Choroid plexus epithelial cell (primary cell): Measurements from ENCODE around the gene MRPL58.
A peak's percentile ranks its signal among the peaks of the same experiment; 100 is the strongest.

Source experiments
- DNase-seq: peaks from one replicate; pipeline ENCODE4 v3.0.0-alpha.2; 2010; ENCODE audit warnings: low read depth
- H3K4me3 ChIP-seq: 2 replicates; pipeline ENCODE4 v1.5.1; 2011; ENCODE audit warnings: low read depth, mild to moderate bottlenecking, control low read depth, low read length, moderate library complexity
- TF ChIP-seq, protein P1 (sequence below): conservative IDR thresholded peaks from 2 replicates; pipeline ENCODE4 v1.5.1; 2011; ENCODE audit warnings: low read depth, mild to moderate bottlenecking, control low read depth, inconsistent platforms, low read length, moderate library complexity

MRPL58 gene

DNA sequence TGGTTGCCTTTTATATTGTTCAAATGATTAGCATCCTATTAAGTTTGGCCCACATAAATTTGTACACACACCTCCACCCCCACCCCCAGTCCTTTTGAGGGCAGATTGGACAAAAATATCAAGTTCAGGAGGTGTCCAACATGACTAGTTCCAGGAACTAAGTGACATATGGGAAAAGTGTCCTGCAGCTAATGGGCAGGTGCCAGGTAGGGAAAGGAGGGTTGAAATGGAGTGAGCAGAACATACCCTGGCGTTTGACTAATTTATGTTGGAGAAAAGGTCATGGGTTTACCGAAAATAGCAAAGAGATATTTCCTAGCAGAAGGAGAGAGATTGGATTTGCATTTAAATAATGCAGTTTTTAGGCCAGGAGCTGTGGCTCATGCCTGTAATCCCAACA, 39.5 kb downstream of the MRPL58 start:
- DNase-seq: no peak
- H3K4me3 ChIP-seq: no peak overlapping the region
- TF ChIP-seq, protein P1, sequence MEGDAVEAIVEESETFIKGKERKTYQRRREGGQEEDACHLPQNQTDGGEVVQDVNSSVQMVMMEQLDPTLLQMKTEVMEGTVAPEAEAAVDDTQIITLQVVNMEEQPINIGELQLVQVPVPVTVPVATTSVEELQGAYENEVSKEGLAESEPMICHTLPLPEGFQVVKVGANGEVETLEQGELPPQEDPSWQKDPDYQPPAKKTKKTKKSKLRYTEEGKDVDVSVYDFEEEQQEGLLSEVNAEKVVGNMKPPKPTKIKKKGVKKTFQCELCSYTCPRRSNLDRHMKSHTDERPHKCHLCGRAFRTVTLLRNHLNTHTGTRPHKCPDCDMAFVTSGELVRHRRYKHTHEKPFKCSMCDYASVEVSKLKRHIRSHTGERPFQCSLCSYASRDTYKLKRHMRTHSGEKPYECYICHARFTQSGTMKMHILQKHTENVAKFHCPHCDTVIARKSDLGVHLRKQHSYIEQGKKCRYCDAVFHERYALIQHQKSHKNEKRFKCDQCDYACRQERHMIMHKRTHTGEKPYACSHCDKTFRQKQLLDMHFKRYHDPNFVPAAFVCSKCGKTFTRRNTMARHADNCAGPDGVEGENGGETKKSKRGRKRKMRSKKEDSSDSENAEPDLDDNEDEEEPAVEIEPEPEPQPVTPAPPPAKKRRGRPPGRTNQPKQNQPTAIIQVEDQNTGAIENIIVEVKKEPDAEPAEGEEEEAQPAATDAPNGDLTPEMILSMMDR: no peak

DNA sequence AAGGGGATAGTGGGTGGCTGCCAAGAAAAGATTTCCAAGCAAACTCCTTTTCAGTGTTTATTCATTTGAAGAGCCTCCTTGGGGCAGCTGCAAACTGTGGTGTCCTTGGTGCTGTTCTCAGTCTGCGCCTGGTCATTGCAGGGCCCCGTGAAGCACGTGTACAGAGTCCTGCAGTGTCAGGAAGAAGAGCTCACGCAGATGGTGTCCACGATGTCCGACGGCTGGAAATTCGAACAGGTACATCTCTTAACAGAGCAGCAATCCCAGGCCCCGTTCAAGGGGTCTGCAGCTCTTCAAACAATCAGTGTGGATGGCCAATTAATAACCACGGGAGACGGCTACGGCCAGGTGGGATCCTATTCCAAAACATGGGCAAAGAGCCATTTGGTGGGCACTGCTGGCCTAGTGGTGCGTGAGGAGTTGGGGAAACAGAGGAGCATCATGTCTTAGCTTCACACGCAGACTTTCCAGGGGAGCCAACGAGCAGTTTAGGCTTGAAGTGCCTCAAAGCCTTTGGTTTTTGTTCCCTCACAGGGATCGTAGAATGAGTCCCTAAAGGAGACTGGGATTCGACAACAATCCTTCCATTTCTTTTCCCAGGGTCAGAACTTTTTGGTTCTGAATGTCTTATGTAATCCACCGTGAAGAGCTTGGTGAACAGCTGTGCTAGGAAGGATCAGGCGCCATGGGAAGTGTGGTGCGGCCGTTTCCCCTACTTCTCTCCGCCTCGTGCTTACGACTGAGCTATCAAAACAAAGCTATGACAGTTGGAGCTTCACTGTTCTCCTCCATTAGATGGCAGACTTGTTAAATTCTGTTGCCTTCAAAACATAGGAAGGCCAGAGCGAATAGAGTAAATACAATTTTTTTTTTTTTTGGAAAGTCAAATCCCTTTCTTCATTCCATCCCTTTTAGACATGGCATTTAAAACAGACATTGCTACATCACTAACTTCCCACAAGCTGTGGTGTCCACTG, 47.2 kb downstream of the MRPL58 start:
- TF ChIP-seq, protein P1: peak; percentile 67
- no peak overlapping the region for H3K4me3 ChIP-seq
- DNase-seq: peak; percentile 87

DNA sequence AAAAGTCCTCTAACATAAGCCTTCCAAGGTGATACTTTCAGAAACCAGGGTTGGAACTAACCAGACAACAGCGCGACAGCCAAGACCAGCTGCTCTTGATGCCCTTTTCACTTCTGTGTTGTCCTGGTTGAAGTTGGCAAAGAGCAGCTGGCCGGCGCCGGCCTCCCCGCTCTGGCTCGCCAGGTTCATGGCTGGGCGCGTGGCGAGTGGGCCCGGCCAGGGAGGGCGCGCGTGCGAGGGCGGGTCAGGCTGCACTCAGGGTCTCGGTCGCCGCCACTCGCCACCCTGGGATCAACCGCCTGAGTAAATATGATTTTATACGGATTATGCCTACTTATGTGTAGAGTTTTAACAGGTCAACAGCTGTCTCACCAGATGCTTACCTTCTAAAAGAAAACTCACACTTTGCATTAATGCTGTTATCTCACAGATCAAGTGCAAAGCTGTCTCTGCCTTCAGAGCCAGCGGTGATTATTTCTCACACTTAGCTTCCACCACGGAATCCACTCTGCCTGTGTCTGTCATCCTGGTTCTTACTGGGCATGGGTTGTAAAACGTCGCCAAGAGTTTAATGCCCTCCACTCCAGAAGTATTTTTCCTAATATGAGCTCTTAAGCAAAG, 48.1 kb downstream of the MRPL58 start:
- TF ChIP-seq, protein P1: no peak
- H3K4me3 ChIP-seq: no peak overlapping the region
- DNase-seq: no peak

DNA sequence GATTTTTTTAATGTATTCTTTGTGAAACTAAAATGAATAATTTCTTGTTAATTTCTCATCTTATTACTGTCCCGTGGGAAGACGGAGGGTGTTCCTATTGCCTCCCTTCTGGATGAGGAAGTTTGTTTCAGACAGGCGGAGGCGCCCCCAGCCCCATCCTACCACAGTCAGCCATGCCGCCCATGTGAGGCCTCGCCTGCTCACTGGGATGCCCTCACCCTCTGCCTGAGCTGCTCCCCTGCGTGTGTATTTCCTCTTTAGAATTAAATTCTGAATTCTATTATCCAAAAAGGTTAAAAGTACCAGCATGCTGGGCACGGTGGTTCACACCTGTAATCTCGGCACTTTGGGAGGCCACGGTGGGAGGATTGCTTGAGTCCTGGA, 48.6 kb downstream of the MRPL58 start:
- H3K4me3 ChIP-seq: no peak overlapping the region
- TF ChIP-seq, protein P1: no peak
- no peak for DNase-seq

DNA sequence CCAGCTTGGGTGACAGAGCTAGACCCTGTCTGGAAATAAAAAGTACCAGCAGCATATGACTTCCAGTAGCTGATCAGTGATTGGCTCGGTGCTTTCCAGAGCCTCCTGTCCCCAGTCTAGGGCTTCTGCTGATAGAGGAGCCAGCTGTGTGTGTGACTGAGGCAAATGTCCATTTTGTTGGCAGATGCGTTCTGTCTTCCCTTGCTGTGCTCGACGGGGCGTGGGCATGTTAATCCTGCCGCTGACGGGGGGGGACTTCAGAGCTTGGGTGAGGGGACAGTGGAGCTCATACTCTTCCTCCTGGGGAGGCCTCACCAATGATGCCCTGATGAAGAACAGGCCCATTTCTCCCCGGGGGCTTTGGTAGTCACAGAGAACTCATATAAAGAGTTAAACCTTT, 49.1 kb downstream of the MRPL58 start:
- H3K4me3 ChIP-seq: no peak overlapping the region
- TF ChIP-seq, protein P1: no peak

DNA sequence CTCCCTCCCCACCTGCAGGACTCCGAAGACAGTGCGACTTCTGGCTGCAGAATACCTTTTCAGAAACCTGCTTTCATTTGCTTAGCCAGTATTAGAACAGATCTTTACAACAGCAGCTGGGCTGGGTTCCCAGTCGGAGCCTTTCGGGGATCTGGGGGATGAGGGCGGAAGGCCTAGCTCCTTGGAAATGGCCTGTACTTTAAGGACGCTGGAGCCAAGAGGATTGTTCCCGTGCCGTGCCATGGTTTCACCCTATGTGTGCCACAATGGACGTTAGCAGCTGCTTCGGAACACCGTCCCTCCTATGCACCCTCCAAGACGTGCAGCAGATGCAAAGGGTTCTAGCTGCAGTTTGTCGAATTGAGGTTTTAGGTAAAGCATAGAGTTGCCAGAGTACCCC, 50.7 kb downstream of the MRPL58 start:
- no peak overlapping the region for H3K4me3 ChIP-seq
- DNase-seq: no peak
- TF ChIP-seq, protein P1: no peak

More for the DNA sequence above, 49.1 kb downstream of the MRPL58 start:
- no peak for DNase-seq
